Measurements from ENCODE around the gene FASTK. TPM values are rescaled to one million over a fixed set of nuclear protein-coding genes. Genes with fewer than 3 reads are reported as not detected.

The FASTK gene
- total and polyA plus RNA-seq, 2 donors (not counting 3 experiments of a cell fraction or from before 2014, with no cell fraction given), result 73.3 to 113 TPM

- H3K36me3 ChIP-seq (ENCODE audit: control insufficient read depth in 2 of 2, extremely low read depth in 1 of 2, insufficient read depth in 2 of 2, low read length in 2 of 2), result no peaks in the 10 kb centered on the region
- peaks cover 0 to 4% of the 10 kb centered on the region in 2 experiments for H3K27me3 ChIP-seq (ENCODE audit: control insufficient read depth in 2 of 2, insufficient read depth in 2 of 2, low read length in 2 of 2)
- H3K79me2 ChIP-seq (ENCODE audit: control insufficient read depth, insufficient read depth, low read length), result no peaks in the 10 kb centered on the region
- DNase-seq (ENCODE audit: low read depth, low spot score) (no peak), FAIRE-seq (no peak)
- H2AFZ ChIP-seq (ENCODE audit: low read depth, low read length), result no peak overlapping the region
- no peak overlapping the region for H3K4me3 ChIP-seq (replicated peaks in 1 of 3; ENCODE audit: insufficient read depth in 1 of 3, low read depth in 1 of 3, low read length in 3 of 3)
- no TSS peak for BruUV-seq (replicated peaks)
- H3K9ac ChIP-seq (replicated peaks; ENCODE audit: extremely low read depth, insufficient read depth, low read length), result no peak overlapping the region
- H3K27ac ChIP-seq (ENCODE audit: insufficient read depth, low read depth, low read length), result no peak overlapping the region
- TF ChIP-seq JUN (IDR thresholded peaks at IDR 0.05; ENCODE audit: borderline replicate concordance, insufficient read depth, insufficient read length, low read depth) (no peak), MYC (IDR thresholded peaks at IDR 0.05; ENCODE audit: low read depth, low read length) (no peak), FOS (IDR thresholded peaks at IDR 0.05; ENCODE audit: borderline replicate concordance, insufficient read depth, low read length) (no peak), POLR2AphosphoS5 (IDR thresholded peaks at IDR 0.05; ENCODE audit: insufficient read depth, low read depth, low read length) (no peak), GATA2 (IDR thresholded peaks at IDR 0.05; ENCODE audit: insufficient read depth, insufficient read length, low read depth, low read length) (no peak), EZH2 (IDR thresholded peaks at IDR 0.05; ENCODE audit: borderline replicate concordance, low read depth, low read length, severe bottlenecking) (no peak), POLR2A (IDR thresholded peaks at IDR 0.05; ENCODE audit: low read depth, low read length) (no peak)
- TF ChIP-seq, protein P1, sequence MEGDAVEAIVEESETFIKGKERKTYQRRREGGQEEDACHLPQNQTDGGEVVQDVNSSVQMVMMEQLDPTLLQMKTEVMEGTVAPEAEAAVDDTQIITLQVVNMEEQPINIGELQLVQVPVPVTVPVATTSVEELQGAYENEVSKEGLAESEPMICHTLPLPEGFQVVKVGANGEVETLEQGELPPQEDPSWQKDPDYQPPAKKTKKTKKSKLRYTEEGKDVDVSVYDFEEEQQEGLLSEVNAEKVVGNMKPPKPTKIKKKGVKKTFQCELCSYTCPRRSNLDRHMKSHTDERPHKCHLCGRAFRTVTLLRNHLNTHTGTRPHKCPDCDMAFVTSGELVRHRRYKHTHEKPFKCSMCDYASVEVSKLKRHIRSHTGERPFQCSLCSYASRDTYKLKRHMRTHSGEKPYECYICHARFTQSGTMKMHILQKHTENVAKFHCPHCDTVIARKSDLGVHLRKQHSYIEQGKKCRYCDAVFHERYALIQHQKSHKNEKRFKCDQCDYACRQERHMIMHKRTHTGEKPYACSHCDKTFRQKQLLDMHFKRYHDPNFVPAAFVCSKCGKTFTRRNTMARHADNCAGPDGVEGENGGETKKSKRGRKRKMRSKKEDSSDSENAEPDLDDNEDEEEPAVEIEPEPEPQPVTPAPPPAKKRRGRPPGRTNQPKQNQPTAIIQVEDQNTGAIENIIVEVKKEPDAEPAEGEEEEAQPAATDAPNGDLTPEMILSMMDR (IDR thresholded peaks at IDR 0.05; ENCODE audit: extremely low read depth in 1 of 2, insufficient read depth in 1 of 2, low read depth in 1 of 2, low read length in 2 of 2), result no peak
- TF ChIP-seq, protein P2, sequence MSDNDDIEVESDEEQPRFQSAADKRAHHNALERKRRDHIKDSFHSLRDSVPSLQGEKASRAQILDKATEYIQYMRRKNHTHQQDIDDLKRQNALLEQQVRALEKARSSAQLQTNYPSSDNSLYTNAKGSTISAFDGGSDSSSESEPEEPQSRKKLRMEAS (IDR thresholded peaks at IDR 0.05; ENCODE audit: insufficient read depth, insufficient read length), result no peak
- H3K4me1 ChIP-seq (ENCODE audit: control insufficient read depth, extremely low read depth, insufficient read depth, low read length), result no peaks in the 10 kb centered on the region
- H3K9me1 ChIP-seq (replicated peaks; ENCODE audit: control insufficient read depth, extremely low read depth, insufficient read depth, low read length), result no peaks in the 10 kb centered on the region
- H3K4me2 ChIP-seq (ENCODE audit: insufficient read depth, low read length), result no peak overlapping the region
- dilution Hi-C loops (cut with MboI; ENCODE audit: extremely low pct_ligation_motif_present, low sequenced_read_pairs) (no loop called here), intact Hi-C loops (cut with micrococcal nuclease) (no loop called here)
- CTCF ChIA-PET, result interaction anchor here (1.0 to 1.6 kb wide), 2 partner anchors 12 to 19 kb away, joined by 4 to 5 read pairs; partner anchors contain the start of genes ABCB8 and SLC4A2
- no peaks in the 10 kb centered on the region for H3K9me3 ChIP-seq (replicated peaks; ENCODE audit: control insufficient read depth, insufficient read depth, low read length)
- POLR2A ChIA-PET, result no interaction called here
- H4K20me1 ChIP-seq (replicated peaks; ENCODE audit: control insufficient read depth, extremely low read depth, insufficient read depth, low read length), result no peaks in the 10 kb centered on the region
Measured at GRCh38 chr7:151046603-151047573, 33.7 kb downstream of the FASTK start.
